ENCODE measurements around the gene NCK2.

The NCK2 gene

DNA sequence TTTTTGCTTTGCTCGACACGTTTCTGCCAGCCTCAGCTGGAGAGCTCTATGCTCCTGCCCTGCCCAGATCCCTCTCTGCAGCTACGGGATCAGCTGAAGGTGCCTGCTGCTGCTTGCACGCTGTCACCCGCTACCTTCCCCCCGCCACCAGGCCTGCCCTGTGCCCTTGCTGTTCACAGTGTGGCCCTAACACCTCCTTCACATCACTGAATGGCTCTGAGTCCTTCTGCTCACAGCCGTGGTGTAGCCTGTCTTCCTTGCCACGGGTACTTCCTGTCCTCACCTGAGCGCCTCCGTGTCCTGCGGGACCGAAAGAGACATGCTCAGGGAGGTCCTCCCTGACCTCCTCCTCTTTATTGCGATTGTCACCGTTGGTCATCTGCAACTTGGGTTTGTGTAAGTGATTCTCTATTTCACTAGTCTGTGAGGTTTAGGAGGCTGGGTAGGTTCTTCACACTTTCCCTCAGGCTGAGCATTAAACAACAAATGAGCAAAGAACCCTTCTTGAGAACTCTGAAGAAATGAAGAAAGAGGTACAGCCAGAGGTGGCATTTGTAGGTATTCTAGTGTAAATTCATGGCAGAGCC lies 127.5 kb downstream of the NCK2 start:
- DNase-seq (ENCODE audit: low spot score) = no peak

DNA sequence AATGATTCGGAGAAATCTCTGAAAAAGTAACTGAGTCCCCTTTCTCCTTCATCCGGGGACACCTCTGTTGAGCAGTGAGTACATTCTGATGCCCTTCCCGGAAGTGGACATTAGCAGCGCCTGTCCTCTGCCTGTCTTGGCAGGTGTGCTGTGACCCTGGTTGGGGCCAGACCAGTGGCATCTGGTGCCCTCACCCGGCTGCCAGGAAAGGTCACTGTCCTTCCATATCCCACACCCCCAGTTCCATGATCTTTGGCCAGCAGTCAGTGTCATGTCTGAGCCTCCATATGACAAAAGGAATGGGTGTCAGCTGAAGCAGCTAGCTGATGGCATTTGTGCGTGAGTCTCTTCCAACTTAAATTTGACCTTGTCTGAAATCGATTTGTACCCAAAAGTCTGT lies 128.1 kb downstream of the NCK2 start:
- no peak for DNase-seq (ENCODE audit: low spot score)

DNA sequence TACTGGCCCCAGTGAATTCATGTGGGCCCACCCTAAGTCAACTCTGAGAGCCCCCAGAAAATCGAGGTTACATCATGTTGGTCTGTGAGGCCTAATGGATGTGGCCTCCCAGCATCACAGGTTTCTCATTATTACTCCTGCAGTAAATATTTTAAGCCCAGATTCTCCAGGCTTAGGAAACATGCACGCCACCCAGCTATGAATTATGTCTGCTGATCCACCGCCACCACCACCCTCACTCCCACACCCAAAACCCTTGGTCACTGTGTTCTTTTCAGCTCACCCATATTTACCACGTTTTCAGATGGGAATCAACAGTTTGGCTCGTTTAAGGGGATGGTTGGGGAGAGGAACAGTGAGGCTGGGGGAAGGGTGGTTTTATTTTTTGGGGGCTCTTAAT lies 128.6 kb downstream of the NCK2 start:
- DNase-seq (ENCODE audit: low spot score) = no peak

GRCh38 chr2:105873721-105874120 lies 129.0 kb downstream of the NCK2 start:
- DNase-seq (ENCODE audit: low spot score) = no peak

DNA sequence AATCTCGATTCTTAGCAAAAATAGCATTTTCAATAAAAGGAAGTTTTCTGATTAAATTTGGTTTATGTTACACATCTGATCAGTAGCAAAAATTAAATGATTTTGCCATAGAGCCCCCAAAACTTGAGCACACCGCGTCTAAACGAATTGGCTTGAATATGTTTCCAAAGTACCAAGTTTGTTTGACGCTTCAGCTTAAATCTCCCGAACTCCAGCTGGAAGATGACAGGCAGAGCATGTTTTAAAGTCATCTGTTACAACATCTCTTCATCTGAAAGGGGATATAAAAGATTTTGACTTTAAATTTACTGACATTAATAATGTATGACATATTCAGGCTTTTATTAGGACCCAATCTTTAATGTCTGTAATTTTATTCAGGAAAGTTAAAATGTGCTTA lies 129.8 kb downstream of the NCK2 start:
- DNase-seq (ENCODE audit: low spot score) = no peak

GRCh38 chr2:105875241-105875640 lies 130.5 kb downstream of the NCK2 start:
- DNase-seq (ENCODE audit: low spot score) = no peak

GRCh38 chr2:105876191-105876590 lies 131.5 kb downstream of the NCK2 start:
- no peak for DNase-seq (ENCODE audit: low spot score)

- DNase-seq (ENCODE audit: low spot score) = no peak
Observed at GRCh38 chr2:105877945-105878344, 133.2 kb downstream of the NCK2 start.

GRCh38 chr2:105879106-105879802 lies 134.5 kb downstream of the NCK2 start:
- no peak for DNase-seq (ENCODE audit: low spot score)

DNA sequence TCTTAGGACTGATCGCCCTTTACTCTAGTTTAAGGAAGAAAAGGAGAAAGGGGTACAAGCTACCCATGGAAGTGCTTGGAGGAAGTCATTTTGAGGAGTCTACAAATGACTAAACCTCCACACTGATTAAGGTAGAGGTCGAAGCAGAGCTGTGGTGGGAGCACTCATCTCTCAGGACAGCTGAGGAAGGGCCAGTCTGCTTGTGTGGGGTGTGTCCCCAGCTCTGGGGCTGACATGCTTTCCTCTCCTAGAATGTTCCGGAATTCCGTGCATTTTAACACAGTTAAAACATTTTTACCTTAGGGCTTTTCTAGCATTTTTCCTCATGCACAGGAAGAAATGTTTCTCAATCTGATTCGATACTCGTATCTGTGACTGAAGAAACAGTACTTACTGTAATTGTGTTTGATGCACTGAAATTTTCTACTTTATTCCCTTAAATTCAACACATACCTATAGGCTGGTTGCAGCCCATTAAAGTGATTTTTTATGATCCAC lies 135.1 kb downstream of the NCK2 start:
- no peak for DNase-seq (ENCODE audit: low spot score)

- no peak for DNase-seq (ENCODE audit: low spot score)
Observed at GRCh38 chr2:105880637-105881036, 135.9 kb downstream of the NCK2 start.

DNA sequence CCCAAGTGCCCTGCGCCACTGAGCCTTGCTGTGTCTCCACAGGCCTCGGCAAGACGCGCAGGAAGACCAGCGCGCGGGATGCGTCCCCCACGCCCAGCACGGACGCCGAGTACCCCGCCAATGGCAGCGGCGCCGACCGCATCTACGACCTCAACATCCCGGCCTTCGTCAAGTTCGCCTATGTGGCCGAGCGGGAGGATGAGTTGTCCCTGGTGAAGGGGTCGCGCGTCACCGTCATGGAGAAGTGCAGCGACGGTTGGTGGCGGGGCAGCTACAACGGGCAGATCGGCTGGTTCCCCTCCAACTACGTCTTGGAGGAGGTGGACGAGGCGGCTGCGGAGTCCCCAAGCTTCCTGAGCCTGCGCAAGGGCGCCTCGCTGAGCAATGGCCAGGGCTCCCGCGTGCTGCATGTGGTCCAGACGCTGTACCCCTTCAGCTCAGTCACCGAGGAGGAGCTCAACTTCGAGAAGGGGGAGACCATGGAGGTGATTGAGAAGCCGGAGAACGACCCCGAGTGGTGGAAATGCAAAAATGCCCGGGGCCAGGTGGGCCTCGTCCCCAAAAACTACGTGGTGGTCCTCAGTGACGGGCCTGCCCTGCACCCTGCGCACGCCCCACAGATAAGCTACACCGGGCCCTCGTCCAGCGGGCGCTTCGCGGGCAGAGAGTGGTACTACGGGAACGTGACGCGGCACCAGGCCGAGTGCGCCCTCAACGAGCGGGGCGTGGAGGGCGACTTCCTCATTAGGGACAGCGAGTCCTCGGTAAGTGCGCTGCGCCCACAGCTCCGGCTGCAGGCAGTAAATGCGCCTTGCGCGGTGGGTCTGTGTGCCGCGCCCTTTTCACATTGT lies 136.8 kb downstream of the NCK2 start:
- no peak for DNase-seq (ENCODE audit: low spot score)

DNA sequence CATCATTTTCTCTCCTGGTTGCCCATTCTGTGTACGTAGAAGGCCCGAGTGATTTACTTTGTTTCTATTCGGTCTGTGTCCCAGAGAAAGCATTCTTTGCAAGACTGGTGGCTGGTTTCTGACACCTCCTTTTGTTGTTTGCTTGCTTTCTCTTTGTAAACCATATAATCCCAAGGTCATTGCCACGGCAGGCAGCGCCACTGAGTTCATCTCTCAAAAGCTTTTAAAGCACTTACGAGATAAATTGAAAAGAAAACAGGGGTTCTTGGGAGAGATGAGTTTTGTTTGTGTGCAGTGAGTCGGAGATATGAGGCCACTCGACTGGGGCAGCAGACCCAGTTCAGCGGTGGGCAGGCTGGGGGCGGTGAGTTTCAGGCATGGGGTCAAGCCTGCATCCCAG lies 137.6 kb downstream of the NCK2 start:
- DNase-seq (ENCODE audit: low spot score) = no peak

- DNase-seq (ENCODE audit: low spot score) = no peak
Observed at GRCh38 chr2:105882920-105883435, 138.3 kb downstream of the NCK2 start.

DNA sequence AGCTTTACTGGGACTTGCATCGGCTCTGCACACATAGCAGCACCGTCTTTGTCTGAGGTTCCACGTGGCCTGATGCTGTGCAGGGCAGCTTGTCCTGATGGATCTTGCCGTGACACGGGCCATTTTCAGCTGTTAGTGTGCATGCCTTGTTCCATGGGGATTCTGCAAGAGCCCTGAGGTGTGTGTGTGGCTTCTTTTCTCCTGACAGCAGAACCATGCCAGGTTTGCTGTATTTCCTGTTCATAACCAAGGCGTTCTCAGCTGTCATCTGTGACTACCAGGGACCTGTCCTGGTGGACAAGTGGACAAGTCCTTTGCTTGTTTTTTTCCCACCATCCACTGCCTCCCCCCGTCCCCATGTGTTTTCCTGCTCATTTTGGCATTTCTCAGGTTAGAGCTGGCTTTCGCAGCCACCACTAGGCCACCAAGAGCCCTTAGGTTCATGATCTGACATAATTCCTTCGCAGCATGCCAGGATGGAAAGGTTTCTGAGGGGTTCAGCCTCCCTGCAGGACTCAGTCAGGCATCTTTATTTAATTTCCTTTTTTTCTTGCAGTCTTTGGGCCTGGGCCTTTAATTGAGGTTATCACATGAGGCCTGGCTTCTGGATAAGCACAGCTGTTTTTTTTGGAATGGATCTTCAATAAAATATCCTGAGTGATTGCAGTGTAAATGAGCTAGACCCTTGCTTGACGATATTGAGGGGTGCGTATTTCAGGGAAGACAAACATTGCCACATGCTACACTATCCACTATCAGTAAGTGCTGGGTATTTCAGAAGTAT lies 139.4 kb downstream of the NCK2 start:
- no peak for DNase-seq (ENCODE audit: low spot score)

- DNase-seq (ENCODE audit: low spot score) = no peak
Observed at GRCh38 chr2:105885456-105885855, 140.7 kb downstream of the NCK2 start.

DNA sequence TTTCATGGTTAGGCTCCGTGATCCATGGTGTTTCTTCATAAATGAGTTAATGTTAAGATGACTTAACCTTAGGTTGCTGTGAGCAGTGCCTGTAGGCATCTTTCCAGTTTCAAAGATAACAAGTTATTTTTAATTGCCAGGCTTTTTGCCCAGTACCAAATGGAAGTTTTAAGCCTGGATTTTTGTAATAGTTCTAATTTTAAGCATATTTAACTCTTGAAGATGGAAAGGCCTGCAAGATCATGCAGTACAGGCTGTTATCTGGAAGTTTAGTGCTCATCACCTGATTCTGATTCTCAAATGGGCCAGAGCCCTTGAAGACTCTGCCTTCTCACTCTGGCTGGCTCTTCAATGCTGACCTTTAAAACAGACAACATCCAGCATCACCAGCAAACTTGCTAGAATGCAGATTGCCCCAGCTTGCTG lies 141.3 kb downstream of the NCK2 start:
- DNase-seq (ENCODE audit: low spot score) = no peak

- DNase-seq (ENCODE audit: low spot score) = no peak
Observed at GRCh38 chr2:105886687-105887086, 142.0 kb downstream of the NCK2 start.

DNA sequence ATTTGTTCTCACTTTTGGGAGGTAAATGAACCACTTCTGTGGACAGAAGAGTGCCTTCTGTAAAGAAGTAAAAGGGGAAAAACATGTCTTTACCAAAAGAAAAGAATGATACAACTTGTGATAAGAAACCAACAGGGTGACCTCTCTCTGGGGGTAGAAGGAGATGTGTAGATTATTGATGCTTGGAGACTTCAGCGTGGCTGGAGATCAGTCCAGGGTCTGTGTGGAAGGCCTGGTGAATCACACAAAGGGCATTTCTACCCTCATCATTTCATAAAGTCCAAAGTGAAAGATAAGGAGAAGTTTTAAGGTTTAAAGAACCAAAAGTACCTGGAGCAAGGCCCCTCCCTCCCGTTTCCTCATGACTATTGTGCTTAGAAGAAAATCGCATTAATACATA lies 142.5 kb downstream of the NCK2 start:
- DNase-seq (ENCODE audit: low spot score) = no peak

- no peak for DNase-seq (ENCODE audit: low spot score)
Observed at GRCh38 chr2:105888625-105889024, 143.9 kb downstream of the NCK2 start.

GRCh38 chr2:105889046-105889445 lies 144.3 kb downstream of the NCK2 start:
- no peak for DNase-seq (ENCODE audit: low spot score)

GRCh38 chr2:105890111-105890510 lies 145.4 kb downstream of the NCK2 start:
- no peak for DNase-seq (ENCODE audit: low spot score)
